ENCODE measurements around the gene CPPED1.

GRCh38 chr16:12651765-12652512, 151.7 kb downstream of the CPPED1 start:
- no peak for TF ChIP-seq POLR2AphosphoS5 (IDR thresholded peaks at IDR 0.05; ENCODE audit: borderline replicate concordance, low read depth, low read length)
- TF ChIP-seq EZH2 (IDR thresholded peaks at IDR 0.05) = no peak
- no peak for TF ChIP-seq FOXP2 (optimal IDR thresholded peaks at IDR 0.05; ENCODE audit: control extremely low read depth, extremely low read length, insufficient read depth)
